Activated T-helper 1 cell treated with Interleukin-2 at 50 U/mL for 16 hours (primary cell): ENCODE measurements around the gene TNIK.
"Not testable (repeated sequence)": the region's sequence is repeated elsewhere in the genome, so short reads cannot be mapped to it uniquely, and the experiment has no call there.

ENCODE experiments used
- DNase-seq: peaks from one replicate; pipeline ENCODE4 v3.0.0-alpha.2; 2020; ENCODE audit warnings: low read depth

The TNIK gene

GRCh38 chr3:171250444-171250843 lies 209.8 kb downstream of the TNIK start:
- DNase-seq = no peak

DNA sequence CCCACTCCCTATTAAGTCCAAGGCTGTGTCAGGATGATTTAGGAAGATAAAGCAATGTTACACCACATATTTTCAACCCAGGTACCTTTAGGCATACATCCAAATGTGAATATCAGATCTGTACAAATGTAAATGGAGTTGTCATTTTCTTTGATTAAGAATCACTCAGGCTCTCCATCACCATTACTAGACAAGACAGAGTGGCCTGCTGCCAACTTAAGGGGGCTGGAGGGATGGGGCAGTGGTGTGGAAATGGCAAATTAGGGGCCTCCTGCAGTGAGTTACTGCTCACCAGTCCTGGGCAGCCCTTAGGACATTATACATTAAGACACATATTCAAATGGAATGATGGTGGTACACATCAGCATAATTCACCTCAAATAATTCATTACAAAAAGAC lies 211.0 kb downstream of the TNIK start:
- no peak for DNase-seq

DNA sequence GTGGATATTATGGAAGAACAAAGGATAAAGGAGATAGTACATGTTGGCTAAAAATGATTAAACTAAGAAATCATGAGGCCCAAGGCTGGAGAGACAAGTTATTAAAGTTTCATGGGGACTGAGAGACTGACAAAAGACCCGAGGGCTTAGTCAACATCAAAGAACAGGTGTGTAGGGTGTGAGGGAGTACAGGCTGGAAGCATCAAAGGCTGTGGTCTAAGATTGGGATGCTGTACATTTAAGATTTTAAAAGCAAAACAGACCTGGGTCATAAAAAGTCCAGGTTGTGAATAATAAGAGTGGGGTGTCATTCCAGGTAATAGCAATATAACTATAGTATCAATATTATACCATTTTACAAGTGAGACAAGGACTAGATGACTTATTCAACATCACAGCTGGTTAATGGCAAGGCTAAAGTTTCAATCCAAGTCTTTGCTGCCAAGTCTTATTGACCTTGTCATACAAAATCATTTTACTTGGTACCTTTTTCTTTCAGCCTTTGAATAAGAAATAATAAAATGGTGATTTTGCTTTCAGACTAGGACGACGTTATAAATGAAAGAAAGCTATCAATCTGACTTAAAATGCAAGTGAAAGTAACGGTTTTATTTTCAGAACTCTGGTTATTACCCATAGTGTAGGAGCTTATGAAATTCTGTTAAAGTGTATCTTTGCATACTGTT lies 211.6 kb downstream of the TNIK start:
- no peak for DNase-seq

DNA sequence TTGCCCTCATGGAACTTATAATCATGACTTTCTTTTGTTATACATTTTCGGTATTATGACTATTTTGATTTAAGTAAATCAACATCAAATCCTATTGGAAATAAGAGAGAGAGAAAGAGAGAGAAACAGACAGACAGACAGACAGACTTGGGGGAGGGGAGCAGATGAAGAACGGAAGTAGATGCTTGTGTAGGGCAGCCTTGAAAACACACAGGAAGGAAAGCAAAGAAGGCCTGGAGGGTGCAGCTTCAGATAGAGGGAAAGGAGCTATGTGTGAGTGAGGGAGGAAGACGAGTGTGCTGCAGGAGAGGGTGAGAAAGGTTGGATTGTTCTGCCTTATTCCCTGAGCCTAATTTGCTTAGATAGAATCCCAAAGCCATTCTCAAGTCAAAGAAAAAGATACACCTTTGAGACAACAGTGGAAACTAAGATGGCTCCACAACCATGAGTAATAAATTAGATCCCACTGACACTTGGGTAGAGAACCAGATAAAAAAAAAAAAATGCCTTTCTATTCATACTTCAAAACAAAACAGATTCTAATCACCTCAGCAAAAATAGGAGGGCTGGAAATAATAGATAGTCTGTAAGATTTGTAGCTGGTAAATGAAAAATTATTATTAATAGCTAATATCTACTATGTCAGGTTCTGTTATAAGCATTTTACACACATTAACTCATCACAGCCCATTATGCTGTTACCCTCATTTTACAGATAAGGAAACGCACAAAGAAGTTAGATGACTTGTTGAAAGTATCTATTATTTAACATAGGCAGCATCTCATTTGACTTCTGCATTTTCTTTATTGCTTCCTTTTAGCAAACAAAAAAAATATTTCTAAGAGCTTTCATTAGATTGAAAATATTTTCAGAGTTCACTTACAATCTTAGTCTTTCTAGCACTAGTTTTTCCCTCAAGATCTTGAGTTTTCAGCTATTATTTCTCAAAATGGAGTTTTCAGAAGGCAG lies 214.1 kb downstream of the TNIK start:
- no peak for DNase-seq

DNA sequence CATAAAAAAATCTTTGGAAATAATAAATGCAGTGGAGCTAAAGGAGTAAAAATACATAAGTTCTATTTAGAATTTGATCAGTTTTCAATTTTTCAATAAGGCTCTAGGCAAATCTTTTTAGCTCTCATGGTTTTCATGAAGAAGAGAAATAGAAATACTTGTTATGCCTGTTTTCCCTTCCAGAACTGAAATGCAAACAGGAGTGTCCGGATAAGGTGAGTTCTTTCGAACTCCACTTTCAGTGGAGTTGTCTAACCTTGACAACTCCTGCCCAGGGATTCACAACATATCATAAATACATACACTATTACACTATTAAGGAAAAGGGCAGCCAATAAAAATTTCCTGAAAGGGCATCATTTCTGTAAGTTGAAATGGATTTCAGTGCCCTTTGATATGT lies 217.3 kb downstream of the TNIK start:
- DNase-seq = no peak

DNA sequence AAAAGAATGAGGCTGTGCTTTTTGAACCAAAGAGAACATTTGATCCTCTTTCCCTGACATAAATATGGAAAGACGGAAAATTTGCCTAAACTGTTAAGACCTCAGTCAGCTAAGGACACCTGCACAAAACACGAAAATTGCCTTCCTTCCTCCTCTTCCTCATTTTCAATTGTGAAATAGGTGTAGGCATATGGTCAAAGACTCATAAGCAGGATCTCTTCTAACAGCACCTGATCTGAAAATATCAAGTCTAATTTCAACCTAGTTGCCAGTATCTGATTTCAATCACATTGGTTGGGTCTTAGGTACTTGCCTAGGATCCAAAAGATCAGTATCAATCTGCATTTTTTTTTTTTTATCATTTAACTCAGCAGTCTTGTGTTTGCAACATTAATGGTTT lies 218.0 kb downstream of the TNIK start:
- no peak for DNase-seq

- DNase-seq = not testable (repeated sequence)
These were observed 218.6 kb downstream of the TNIK start for GRCh38 chr3:171241655-171242054.

GRCh38 chr3:171240504-171240835 lies 219.7 kb downstream of the TNIK start:
- DNase-seq = no peak

DNA sequence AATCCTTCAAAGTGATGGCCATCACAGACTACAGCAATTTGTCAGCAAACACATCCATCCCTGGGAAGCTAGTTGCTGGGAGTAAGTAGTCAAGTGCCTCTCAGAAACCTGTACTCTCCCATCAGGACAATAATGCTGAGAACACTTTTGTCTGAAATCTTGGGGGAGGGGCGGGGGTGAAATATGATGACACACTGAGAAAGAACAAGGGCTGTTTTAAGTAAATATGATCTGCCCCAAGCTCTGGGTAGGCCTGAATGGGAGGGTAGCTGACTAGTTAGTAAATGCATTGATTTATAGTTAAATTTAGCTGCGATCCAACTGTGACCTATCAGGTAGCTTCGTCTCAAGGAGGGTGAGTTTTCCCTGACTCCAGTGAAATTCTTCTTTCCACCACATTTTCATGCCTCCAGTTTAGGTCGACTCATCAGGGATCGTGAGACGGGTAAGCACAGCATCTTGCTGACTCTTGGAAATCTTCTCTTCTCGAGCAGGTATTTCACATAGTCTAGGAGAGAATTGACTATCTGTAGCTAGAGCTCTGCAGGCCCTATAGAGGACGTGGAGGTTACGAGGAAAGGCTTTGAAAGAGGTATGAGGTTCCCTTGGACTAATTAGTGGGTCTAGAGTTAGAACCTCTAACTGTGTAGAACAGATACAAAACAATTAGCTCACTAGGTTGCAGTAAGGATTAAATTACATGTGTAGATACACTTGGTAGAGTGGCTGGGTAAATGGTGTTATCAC lies 220.3 kb downstream of the TNIK start:
- DNase-seq = no peak

DNA sequence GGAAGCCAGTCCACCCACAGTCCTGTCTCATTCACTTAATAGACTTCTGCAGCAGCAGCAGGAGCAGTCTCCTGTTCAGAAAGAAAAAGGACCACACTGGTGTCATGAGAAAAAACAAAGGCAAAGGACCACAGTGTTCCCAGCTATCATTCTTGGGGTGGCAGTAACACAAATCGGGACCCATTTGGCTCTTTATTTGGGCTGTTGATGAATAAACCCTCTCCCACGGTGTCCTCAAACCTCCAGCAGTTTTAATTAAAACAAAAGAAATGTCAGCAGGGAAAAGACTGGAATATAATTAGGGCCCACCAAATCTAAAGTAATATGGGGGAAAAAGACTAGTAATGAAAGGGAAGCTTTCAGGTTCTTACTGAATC lies 223.2 kb downstream of the TNIK start:
- DNase-seq = no peak

GRCh38 chr3:171236265-171237008 lies 223.8 kb downstream of the TNIK start:
- no peak for DNase-seq

DNA sequence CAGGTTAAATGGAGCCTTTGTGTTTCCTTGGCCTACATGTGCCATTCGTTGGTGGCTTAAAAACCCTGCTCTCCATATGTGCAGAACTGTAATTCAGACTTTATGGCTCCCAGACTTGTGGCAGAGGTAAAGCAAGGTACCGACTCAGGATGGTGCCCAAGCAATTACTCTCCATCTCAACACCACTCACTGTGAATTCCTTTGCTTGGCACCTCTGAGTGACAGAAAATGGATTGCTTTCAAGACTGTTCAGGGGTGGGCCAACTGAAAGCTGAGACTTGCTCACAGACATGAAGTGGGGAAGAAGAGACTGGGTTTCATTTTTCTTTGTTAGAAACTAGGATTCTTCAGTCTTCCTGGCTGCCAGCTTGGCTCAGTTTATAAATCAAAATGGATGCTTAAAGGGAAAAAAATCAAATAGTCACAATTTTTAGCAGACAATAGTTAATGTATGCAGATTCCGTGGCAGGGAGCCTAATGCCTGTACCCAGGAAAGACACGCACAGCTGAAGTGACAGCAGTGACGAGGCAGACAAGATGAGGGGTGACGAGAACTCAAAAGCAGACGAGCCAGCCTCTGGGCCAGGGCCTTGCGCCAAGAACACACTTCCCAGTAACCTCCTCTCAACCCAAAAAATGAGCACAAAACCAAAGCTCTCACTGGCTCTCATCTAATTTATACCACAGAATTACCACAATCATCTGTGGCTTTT lies 225.8 kb downstream of the TNIK start:
- no peak for DNase-seq

DNA sequence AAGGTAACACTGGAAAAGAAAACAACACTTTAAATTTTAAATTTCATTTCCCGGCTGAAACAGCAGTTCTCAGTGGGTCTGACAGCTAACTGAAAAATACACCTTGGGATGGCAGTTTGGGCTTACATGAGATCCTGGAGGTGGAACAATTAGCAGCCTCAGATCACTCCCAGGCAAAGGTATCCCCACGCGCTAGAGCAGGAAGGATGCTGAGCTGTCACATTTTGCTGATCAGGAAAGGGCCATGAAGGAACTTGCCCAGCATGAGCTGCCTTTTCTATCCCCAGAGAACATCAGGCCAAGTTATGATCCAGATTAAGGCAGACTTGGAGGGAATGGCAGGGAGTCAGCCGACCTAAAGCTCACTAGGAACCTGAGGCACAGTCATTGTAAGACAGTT lies 228.8 kb downstream of the TNIK start:
- no peak for DNase-seq

DNA sequence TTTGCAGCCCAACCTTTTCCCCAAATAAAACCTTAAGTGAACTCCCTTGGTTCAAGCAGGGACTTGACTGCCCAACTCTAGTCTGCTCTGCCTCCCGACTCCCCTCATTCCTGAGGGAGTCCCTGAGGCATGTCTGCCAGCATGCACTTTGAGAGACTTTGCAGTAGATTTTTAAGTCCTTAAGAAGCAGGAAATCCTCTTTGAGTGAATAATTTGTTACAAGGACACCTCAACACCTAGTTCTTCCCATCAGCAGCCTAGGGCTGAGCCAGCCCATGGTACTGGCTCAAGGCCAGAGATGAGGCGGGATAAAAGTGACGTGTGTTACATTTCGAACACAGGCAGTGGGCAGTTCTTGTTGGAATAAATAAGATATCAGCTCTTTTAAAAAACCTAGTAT lies 229.3 kb downstream of the TNIK start:
- DNase-seq = no peak

GRCh38 chr3:171229173-171229572 lies 231.0 kb downstream of the TNIK start:
- DNase-seq = no peak

GRCh38 chr3:171228240-171228639 lies 232.0 kb downstream of the TNIK start:
- DNase-seq = no peak

DNA sequence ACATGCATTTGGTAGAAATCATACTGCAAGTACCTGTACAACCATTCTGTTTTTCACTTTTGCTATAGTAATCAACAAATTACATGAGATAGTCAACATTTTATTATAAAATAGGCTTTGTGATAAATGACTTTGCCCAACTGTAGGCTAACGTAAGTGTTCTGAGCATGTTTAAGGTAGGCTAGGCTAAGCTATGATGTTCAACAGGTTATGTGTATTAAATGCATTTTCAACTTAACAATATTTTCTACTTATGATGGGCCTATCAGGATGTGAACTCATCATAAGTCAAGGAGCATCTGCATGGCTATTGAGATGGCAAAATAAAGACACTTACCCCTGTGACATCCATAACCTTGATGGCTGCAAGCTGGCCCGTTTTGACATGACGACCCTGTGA lies 232.4 kb downstream of the TNIK start:
- no peak for DNase-seq

- DNase-seq = no peak
These were observed 232.8 kb downstream of the TNIK start for GRCh38 chr3:171227359-171227758.

GRCh38 chr3:171226794-171227193 lies 233.4 kb downstream of the TNIK start:
- DNase-seq = no peak

DNA sequence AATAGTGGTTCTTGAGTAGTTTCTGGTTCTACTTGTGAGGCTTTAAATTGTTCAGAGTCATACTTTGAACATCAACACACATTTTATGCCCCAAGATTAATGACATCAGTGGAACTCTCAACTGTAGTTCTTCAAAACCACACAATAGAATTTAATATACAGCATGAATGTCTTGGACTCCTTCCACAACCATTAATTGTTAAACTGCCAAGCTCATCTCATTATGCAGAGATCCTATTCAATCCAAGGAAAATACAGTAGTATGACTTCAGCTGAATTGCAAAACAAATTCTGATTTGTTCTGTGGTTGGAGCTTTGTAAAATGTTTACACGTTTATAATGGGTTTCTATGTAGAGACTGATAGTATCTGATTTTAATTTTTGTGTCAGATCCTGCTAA lies 234.5 kb downstream of the TNIK start:
- no peak for DNase-seq

DNA sequence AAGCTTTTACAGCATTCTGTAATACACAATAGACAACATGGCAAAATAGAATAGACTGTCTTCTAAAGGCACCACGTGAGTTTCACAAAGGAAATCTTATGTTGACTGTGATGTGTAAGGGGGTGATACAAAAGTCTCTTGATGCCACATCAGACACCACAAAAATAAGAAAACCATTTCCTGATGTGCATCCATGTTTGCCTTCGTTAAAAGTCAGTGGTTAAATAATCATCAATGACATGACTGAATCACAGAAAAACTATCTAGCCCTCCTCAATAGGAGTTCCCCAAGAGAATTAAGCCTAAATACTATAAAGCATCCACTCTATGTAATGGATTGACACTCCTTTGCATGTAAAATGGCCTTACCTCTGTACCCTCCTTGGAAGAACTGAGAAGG lies 235.0 kb downstream of the TNIK start:
- DNase-seq = no peak

GRCh38 chr3:171223396-171223795 lies 236.8 kb downstream of the TNIK start:
- DNase-seq = no peak
